Sigmoid colon (tissue), 4 donors: ENCODE data around the gene SHB.

Experiments
- EP300 ChIP-seq, 4 donors: sonication (generic); formaldehyde crosslinking; IDR thresholded peaks; one replicate each; pipeline ENCODE4 v1.6.1; 2017; ENCODE audit warnings: antibody characterized with exemption in 4 of 4
- POLR2A ChIP-seq, 2 donors: fragments of 450-650 bp; IDR thresholded peaks; one replicate each; pipeline ENCODE4 v1.6.1; 2016; ENCODE audit warnings: antibody characterized with exemption in 2 of 2, mild to moderate bottlenecking in 2 of 2, moderate library complexity in 2 of 2
- POLR2AphosphoS5 ChIP-seq, 4 donors: sonication (generic); formaldehyde crosslinking; IDR thresholded peaks; one replicate each; pipeline ENCODE4 v1.6.1; 2017; ENCODE audit warnings: antibody characterized with exemption in 4 of 4
- TF ChIP-seq, protein P1 (sequence below), 4 experiments: fragments of 450-650 bp in 3 of 4; fragments of 200-600 bp in 1 of 4; IDR thresholded peaks; one replicate each; pipeline ENCODE4 v1.5.1; 2016 to 2019; ENCODE audit warnings: antibody characterized with exemption in 4 of 4, mild to moderate bottlenecking in 3 of 4, moderate library complexity in 2 of 4

DNA sequence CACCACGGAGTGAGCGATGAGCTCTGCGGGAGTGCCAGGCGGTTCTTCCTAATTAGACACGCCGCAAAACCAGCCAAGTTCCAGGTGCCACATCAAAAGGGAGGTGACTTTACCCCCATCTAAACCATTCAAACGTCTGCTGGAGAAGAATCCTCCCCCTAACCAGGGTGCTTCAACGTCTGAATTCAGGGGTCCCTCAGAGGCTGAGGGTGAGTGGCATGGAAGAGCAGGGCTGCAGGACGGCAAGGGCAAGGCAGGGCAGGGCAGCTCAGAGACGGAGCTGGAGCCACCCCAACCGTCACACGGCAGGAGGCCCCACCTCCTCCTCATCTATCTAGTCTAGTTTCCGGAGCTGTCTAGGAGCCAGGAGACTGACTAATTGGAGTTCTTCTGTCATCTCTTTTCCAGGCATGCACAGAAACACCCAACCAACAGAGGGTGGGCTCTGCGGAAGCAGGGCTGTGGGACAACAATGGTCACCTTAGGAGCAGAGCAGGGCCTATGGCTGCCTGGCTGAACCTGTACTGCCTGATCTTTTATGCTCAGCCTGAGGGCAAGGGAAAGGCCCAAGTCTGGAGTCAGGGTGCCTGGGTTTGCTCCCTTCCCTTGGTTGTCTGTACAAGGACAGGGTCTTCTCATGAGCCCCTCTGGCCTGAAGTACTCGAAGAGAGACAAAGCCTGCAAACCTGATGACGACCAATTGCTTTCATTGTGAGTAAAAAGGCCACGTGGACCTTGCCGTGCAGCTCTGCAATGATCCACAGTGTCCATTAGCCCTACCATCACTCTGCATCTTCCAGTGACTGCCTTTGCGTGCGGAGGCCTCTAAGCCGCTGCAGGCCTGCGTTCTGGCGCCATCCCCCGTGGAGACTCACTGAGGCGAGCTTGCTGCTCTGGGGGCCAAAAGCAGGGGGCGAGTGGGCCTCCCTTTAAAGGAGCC lies 84.1 kb downstream of the SHB start:
- TF ChIP-seq POLR2A (IDR thresholded peaks at IDR 0.05) (no peak), POLR2AphosphoS5 (IDR thresholded peaks at IDR 0.05) (no peak), EP300 (IDR thresholded peaks at IDR 0.05) (no peak)
- TF ChIP-seq, protein P1, sequence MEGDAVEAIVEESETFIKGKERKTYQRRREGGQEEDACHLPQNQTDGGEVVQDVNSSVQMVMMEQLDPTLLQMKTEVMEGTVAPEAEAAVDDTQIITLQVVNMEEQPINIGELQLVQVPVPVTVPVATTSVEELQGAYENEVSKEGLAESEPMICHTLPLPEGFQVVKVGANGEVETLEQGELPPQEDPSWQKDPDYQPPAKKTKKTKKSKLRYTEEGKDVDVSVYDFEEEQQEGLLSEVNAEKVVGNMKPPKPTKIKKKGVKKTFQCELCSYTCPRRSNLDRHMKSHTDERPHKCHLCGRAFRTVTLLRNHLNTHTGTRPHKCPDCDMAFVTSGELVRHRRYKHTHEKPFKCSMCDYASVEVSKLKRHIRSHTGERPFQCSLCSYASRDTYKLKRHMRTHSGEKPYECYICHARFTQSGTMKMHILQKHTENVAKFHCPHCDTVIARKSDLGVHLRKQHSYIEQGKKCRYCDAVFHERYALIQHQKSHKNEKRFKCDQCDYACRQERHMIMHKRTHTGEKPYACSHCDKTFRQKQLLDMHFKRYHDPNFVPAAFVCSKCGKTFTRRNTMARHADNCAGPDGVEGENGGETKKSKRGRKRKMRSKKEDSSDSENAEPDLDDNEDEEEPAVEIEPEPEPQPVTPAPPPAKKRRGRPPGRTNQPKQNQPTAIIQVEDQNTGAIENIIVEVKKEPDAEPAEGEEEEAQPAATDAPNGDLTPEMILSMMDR (IDR thresholded peaks at IDR 0.05) = no peak
